HG03460 (cell line): ENCODE results near the gene SLC25A22.

ENCODE experiments used
- ATAC-seq: cut with Tn5 transposase; IDR thresholded peaks from one replicate; pipeline ENCODE4 v1.9.1; 2021; ENCODE audit not compliant: unreplicated experiment

Gene SLC25A22

GRCh38 chr11:798093-798713, at the start of gene SLC25A22:
TSS of gene SLC25A22 (minus strand) at chr11:798281. CDS start at chr11:795006, 3,275 bp downstream.
- ATAC-seq, result peak; percentile 50

- no peak for ATAC-seq
Measured at GRCh38 chr11:847876-848275, 49.8 kb upstream of the SLC25A22 start.

- ATAC-seq, result no peak
Measured at GRCh38 chr11:846496-847098, 48.5 kb upstream of the SLC25A22 start.

DNA sequence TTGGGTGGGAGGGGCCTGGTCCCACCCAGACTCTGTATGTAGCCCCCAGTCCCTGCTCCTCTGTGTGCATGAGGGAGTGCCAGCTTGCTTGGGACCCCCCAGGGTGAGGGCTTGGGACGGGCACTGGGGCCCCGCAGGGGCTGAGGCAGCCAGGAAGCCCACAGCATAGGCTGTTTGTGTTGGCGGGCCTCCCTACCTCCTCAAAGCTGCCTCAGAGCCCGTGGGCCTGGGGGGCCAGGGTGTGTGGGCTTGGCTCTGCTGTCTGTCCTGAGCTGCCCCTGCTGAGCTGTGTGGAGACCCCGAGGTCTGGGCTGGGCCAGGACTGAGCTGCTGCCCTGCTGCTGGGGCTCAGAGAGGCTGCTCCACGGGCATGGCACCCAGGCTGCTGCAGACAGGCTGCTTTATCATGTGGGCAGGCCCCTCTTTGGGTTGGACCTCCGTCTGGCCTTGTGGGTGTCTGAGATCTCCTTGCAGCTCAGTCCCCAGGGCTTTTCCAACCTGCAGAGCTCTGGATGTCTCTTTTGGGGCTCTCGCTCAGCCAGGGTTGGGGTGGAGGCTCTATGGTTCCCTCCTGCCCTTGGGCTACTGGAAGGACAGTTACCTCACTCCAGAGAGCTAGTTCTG, 47.9 kb upstream of the SLC25A22 start:
- no peak for ATAC-seq

GRCh38 chr11:844693-845644, 46.9 kb upstream of the SLC25A22 start:
- no peak for ATAC-seq

DNA sequence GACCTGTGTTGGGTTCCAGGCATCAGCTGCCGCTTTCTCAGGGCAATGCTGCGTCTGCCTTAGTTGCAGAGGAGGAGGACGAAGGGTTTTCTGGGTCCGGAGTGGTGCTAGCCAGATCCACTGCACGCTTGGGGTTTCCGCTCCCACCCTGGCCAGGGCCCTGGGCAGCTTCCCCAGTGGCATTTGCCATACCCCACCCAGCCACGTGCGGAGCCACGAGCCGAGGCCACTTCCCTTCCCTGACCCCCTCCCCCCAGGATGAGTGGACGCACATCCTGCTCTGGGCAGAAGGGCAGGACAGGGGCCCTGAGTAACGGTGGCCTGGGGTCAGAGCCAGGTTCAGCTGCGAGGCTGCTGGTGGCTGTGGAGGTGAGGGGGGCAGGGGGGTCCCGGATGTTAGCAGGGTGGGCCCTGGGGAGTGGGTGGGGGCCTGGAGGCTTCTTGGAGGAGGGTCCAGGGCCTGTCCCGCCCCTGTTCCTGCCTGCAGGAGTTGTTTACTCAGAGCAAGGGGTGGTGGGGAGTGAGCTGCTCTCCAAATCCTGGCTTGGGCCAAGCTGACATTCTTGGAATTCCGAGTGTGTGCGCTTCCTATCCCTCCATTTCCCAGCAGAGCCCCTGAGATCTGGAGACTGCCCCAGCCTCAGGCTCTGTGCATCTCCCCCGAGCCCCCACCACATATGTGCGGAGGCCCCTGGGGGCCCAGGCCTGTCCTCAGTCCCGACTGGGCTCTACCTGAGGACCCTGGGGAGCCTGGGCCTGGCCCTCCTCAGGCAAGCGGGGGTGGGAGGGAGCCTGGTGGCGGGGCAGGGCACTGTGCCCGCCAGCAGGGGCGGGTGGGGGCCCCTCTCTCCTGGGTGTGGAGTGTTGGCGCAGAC, 46.0 kb upstream of the SLC25A22 start:
- ATAC-seq, result no peak

DNA sequence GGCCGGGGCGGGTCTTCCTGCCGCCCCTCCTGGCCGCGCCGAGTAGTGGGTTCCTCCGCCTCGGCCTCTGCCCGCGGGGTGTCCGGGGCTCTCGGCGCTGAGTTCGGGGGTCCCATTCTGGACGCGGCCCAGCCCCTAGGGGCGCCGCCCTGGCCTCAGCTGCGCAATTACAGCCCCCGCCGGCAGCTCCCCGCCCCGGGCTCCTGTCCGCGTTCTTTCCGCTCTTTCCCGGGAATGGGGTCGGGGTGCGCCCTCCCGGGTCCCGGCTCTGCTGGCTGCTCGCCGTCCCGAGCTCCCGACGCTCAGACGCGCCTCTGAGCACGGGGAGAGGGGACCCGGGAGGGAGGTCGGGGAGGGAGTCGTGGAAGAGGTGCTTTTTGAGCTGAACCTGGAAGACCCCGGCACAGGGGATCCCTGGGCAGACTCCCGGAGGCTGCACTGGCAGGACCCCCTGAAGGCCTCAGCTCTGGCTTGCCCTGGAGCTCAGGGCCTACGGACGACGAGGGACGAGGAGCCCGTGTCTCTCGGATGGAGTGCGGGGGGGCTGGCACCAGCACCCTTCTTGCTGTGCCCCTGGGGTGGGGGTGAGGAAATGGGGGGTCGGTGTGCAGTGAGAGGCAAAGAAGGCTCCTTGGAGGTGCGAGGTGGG, 45.1 kb upstream of the SLC25A22 start:
- no peak for ATAC-seq

GRCh38 chr11:842370-843002, 44.4 kb upstream of the SLC25A22 start, which contains the start of the genes POLR2L and TSPAN4:
TSS of gene POLR2L (minus strand) at chr11:842529. CDS start at chr11:842508, 21 bp downstream.
TSS of gene TSPAN4 (plus strand) at chr11:842852. CDS start at chr11:850305, 7,453 bp downstream.
- ATAC-seq, result peak; percentile 57

- peak; percentile 31 for ATAC-seq
Measured at GRCh38 chr11:841981-842369, 43.9 kb upstream of the SLC25A22 start.

GRCh38 chr11:839875-840617, 42.0 kb upstream of the SLC25A22 start:
- ATAC-seq, result no peak

- ATAC-seq, result no peak
Measured at GRCh38 chr11:839280-839623, 41.2 kb upstream of the SLC25A22 start.

GRCh38 chr11:838441-839279, 40.6 kb upstream of the SLC25A22 start:
- no peak for ATAC-seq

GRCh38 chr11:837990-838307, 39.9 kb upstream of the SLC25A22 start:
- no peak for ATAC-seq

- ATAC-seq, result no peak
Measured at GRCh38 chr11:837189-837989, 39.3 kb upstream of the SLC25A22 start.

DNA sequence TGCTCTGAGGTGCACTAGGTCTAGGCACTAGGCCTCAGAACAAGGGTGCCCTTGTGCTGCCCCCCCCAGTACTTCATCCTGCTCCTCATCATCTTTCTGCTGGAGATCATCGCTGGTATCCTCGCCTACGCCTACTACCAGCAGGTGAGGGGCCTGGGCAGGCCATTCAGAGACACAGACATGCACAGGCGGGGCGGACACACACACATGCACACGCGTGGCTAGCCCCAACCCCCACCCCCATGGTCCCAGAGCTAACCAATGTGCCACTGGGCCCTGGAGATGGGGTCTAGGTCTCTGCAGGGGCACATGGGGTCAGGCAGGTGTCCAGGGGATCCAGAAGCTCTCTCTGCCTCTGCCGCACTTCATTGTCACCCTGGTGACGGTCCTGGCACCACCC, 38.6 kb upstream of the SLC25A22 start:
- no peak for ATAC-seq

GRCh38 chr11:836274-836673, 38.2 kb upstream of the SLC25A22 start:
- ATAC-seq, result no peak
